Activated T-cell treated with anti-CD3 and anti-CD28 coated beads for 4 hours (primary cell): Measurements from ENCODE around the gene CDX2.
"Not testable (repeated sequence)": the region's sequence is repeated elsewhere in the genome, so short reads cannot be mapped to it uniquely, and the experiment has no call there.

Source experiments
- DNase-seq: peaks from one replicate; pipeline ENCODE4 v3.0.0-alpha.2; 2020

The CDX2 gene

GRCh38 chr13:27964206-27964605 lies 4.9 kb downstream of the CDX2 start:
- DNase-seq = not testable (repeated sequence)

- DNase-seq = no peak
Measured at GRCh38 chr13:27963491-27963890, 5.6 kb downstream of the CDX2 start.

- no peak for DNase-seq
Measured at GRCh38 chr13:27962982-27963381, 6.1 kb downstream of the CDX2 start.

- no peak for DNase-seq
Measured at GRCh38 chr13:27962128-27962841, 6.8 kb downstream of the CDX2 start.

GRCh38 chr13:27961227-27962085 lies 7.7 kb downstream of the CDX2 start:
- DNase-seq = no peak

- no peak for DNase-seq
Measured at GRCh38 chr13:27960362-27961226, 8.5 kb downstream of the CDX2 start.

GRCh38 chr13:27959976-27960361 lies 9.1 kb downstream of the CDX2 start:
- DNase-seq = no peak

GRCh38 chr13:27956576-27957300 lies 12.4 kb downstream of the CDX2 start:
- DNase-seq = no peak

- no peak for DNase-seq
Measured at GRCh38 chr13:27955014-27955591, 14.0 kb downstream of the CDX2 start.

GRCh38 chr13:27954406-27954851 lies 14.7 kb downstream of the CDX2 start:
- no peak for DNase-seq

- DNase-seq = peak; percentile 43
Measured at GRCh38 chr13:27953676-27954405, 15.3 kb downstream of the CDX2 start.

- no peak for DNase-seq
Measured at GRCh38 chr13:27952876-27953675, 16.0 kb downstream of the CDX2 start.

GRCh38 chr13:27942972-27943371 lies 26.1 kb downstream of the CDX2 start:
- DNase-seq = no peak

GRCh38 chr13:27933580-27934328 lies 35.4 kb downstream of the CDX2 start:
- DNase-seq = no peak

GRCh38 chr13:27933118-27933517 lies 36.0 kb downstream of the CDX2 start:
- DNase-seq = no peak

- DNase-seq = no peak
Measured at GRCh38 chr13:27929868-27930267, 39.2 kb downstream of the CDX2 start.

GRCh38 chr13:27928805-27929753 lies 40.0 kb downstream of the CDX2 start:
- no peak for DNase-seq

- no peak for DNase-seq
Measured at GRCh38 chr13:27928353-27928804, 40.7 kb downstream of the CDX2 start.
